Measurements from ENCODE around the gene OPRM1.

Gene OPRM1

GRCh38 chr6:154243793-154244750 is 205.0 kb downstream of the OPRM1 start:
- Histone ChIP-seq H3K27ac (no peak overlapping the region), H3K4me3 (no peak overlapping the region)
- DNase-seq (ENCODE audit: low spot score) = no peak
- TF ChIP-seq CTCF (IDR thresholded peaks at IDR 0.05) = no peak

- no peak overlapping the region for H3K4me3 ChIP-seq
- H3K27ac ChIP-seq = no peak overlapping the region
- no peak for DNase-seq (ENCODE audit: low spot score)
- TF ChIP-seq CTCF (IDR thresholded peaks at IDR 0.05) = no peak
Observed at GRCh38 chr6:154245506-154245905, 206.5 kb downstream of the OPRM1 start.

DNA sequence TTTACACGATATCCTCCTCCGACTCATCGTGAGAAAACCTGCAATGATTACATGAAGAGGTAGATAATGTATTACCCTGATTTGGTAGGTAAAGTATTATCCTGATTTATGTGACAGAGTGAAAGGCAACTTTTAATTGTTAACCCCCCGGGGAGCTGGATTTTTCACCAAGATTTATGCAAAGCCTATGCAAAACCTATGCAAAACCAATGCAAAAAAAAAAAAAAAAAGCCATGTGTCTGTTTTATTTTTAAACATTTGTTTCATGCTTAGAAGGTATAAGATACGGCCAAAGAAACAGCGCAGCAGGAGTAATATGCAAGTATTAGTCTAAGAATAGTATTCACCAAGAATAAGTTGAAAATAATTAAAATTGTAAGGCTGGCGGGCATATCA is 207.7 kb downstream of the OPRM1 start:
- no peak for TF ChIP-seq CTCF (IDR thresholded peaks at IDR 0.05)
- no peak overlapping the region for H3K27ac ChIP-seq
- H3K4me3 ChIP-seq = no peak overlapping the region
- DNase-seq (ENCODE audit: low spot score) = no peak

- no peak overlapping the region for H3K27ac ChIP-seq
- H3K4me3 ChIP-seq = no peak overlapping the region
- TF ChIP-seq CTCF (IDR thresholded peaks at IDR 0.05) = no peak
- DNase-seq (ENCODE audit: low spot score) = no peak
Observed at GRCh38 chr6:154247119-154247861, 208.2 kb downstream of the OPRM1 start.

- Histone ChIP-seq H3K27ac (no peak overlapping the region), H3K4me3 (no peak overlapping the region)
- TF ChIP-seq CTCF (IDR thresholded peaks at IDR 0.05) = no peak
- DNase-seq (ENCODE audit: low spot score) = no peak
Observed at GRCh38 chr6:154249499-154250298, 210.7 kb downstream of the OPRM1 start.

- DNase-seq (ENCODE audit: low spot score) = no peak
- H3K27ac ChIP-seq = no peak overlapping the region
Observed at GRCh38 chr6:154251116-154251515, 212.1 kb downstream of the OPRM1 start.

More at GRCh38 chr6:154251116-154251515, 212.1 kb downstream of the OPRM1 start:
- H3K4me3 ChIP-seq = no peak overlapping the region
- no peak for TF ChIP-seq CTCF (IDR thresholded peaks at IDR 0.05)
